ENCODE results near the gene OPALIN.

Gene OPALIN

DNA sequence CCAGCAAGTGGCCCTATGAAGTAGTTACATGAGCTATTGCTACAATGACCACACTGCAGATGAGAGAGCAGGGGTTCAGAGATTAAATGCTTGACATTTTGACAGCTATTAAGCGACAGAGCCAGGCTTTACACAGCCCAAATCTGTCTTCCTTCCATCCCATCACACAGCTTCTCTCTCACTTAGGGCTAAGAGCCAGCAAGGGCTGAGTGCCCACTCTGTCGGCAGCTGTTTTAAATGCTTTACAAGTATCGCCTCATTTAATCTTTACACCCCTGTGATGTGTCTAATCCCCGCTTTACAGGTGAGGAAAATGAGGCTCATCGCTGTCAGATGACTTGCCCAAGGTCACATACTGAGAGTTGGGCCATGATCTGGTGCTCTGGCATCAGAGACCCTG, 15.2 kb upstream of the OPALIN start:
- DNase-seq (ENCODE audit: low spot score): no peak

DNA sequence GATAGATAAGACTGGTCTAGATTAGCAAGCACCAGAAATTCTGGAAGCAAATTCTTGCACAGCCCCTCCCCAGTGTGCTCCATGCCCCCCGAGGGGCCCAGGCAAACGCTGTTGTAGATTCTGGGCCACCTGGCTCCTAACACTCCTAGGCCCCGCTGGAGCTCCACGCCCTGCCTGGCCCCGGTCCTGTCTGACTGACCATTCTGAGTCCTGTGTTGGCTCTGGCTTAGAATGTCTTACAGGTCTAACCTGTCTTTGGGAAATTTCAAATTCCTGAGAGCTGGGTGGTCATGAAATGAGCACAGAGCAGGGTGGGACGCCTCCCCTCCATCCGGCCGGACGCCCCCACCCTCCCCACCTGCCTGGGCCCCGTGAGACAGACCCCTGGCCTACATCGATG, 12.6 kb upstream of the OPALIN start:
- DNase-seq (ENCODE audit: low spot score): no peak

DNA sequence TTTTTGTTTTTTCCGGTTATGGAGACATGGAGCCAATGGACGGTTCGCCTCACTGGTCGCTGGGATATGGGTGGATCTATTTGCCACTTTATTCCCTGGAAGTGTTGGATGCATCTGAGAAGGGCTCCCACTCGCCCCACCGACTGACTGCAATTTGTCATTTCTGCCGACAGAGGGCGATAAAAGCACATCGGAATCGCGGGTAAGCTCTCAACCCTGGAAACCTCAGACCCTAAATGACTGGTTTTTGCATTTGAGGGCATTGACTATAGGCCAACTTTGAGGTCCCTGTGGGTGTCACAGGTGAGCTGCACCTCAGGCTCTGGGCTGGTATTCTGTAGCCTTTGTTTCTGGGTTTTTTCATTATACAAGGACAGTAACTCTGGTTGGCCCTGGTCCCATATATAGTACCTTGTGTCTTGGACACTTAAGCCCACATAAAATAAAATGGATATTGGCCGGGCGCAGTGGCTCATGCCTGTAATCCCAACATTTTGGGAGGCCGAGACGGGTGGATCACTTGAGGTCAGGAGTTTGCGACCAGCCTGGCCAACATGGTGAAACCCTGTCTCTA, 11.9 kb upstream of the OPALIN start:
- peak; percentile 60 for DNase-seq (ENCODE audit: low spot score)

DNA sequence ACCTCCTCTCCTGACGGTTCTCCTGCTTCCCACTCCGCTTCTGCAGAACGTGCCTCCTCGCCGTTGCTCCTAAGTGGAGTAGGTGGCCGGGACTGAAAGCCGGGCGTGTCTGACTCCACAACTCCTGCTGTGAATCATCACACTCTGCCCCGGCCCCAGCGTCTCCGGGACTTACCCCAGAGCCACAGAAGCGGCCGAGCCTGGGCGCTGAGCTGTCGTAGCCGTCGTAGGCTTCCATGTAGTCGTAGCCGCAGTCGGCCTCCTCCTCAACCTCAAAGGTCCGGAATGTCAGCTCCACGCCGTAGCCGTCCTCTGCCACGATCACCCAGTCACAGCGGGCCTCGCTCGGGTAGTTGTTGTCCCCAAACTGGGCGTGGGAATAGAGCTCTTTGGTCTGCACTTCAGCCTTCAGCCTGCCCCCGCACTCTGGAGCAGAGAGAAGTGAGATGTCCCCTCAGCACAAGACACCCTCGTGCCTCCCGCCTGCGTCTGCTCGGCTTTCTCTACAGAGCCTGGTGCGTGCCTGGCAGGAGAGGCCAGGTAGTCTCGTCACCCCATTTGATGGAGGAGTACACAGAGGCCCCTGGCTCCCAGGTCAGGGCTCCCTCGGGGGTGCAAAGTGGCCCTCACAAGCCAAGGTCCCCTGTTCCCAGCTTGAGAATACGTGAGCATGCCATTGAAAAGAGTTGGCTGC, 11.2 kb upstream of the OPALIN start:
- no peak for DNase-seq (ENCODE audit: low spot score)

DNA sequence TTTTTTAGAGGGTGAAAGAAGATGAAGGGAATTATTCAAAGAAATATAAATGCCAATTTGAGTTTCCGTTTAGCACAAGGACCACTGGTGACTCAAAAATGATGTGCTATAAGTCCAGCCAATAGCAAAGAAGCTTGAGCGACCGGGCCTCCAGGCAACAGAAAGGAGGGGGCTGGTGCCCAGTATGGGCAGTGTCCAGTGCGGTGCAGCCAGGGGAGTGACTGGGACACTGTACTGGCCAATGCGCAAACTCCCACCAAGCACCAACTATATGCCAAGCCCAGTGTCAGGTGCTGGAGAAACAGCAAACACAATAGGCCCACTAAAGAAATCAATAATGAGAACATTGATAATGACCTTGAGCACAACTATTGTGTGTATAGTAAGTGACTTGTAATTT, 10.2 kb upstream of the OPALIN start:
- no peak for DNase-seq (ENCODE audit: low spot score)

DNA sequence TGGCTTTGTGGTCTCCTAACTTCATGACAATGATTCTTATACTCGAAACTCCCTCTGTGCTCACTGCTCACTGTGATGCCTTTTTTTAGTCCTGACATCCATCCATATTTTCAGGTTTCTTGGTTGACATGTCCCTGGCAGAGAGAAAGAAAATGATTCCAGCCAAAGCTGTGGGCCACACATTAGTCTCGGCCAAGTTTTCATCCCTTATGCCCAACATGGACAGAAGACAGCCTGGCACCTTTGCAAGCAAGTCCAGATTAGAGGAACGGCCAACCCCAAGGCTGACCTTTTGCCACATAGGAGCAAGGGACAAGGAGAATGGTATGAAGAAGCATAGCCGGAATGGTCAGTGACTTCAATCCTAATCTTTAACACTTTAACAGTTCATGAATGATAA, 8.7 kb upstream of the OPALIN start:
- DNase-seq (ENCODE audit: low spot score): no peak

DNA sequence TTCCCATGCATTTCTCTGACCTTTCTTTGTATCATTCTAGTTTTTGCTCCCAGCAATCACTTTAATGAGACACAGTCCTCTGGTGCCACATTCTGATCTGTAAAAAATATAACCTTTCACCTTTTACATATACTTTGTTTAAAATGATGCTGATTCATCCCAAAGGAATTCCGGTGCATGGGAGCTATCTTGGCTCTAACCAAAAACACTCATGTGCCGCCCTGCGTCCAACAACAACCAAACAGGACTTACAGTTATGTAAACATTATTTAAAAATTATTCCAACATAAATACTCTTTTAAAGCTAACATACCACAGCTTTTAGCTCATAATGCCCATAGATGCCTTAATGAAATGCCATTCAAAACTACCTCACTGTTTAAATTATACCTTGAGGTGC, 7.7 kb upstream of the OPALIN start:
- DNase-seq (ENCODE audit: low spot score): no peak

DNA sequence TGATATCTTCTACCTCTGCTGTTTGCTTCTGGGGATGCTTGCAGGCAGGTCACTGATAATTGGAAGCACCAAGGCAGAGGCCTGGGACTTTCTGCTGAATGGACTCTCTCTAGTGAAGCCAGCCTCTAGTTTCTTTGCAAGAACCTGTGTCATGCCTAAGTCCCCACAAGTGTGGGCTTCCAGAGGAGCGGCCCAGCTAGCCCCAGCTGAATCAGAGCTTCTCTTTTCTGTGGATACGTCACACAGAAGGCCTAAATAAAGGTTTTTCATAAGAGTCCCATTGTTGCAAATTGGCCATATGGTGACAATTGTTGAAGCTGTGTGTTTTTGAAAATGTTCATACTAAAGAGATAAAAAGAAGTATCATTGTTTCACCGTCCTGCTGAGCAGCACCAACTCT, 6.8 kb upstream of the OPALIN start:
- no peak for DNase-seq (ENCODE audit: low spot score)

DNA sequence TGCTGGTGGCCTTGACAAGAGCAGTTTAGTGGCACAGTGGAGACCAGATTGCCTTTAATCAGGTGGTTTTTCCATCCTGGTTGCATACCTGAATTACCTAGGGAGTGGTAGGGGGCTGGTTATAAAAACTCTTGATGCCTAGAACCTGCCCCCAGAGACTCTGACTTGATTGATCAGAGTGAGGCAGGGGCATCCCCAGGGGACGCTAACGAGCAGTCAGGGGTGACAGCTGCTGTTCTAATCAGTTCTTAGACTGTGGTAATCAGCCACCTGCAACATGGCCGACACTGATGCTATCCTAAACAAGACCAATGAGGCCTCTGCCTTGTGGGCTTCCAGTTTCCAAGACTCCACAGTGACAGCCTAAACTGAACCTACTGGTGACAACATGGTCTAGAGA, 2.0 kb upstream of the OPALIN start:
- no peak for DNase-seq (ENCODE audit: low spot score)

DNA sequence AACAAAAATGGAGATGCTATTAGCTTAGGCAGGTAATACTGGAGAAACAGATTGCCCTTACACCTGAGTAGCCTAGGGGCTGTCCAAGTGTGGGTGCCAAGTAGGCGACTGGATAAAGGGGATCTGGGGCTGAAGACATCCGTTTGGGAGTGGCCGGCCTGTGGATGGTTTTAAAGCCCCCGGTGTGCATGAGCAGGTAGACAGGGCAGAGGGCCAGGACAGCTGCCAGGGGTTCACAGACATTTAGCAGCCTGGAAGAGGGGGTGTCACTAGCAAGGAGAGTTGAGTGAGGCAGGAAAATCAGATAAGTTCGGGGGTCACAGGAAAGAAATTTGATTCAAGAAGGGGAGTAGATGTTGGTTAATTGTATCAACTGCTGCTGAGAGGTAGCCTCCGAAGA, 1.5 kb upstream of the OPALIN start:
- no peak for DNase-seq (ENCODE audit: low spot score)

DNA sequence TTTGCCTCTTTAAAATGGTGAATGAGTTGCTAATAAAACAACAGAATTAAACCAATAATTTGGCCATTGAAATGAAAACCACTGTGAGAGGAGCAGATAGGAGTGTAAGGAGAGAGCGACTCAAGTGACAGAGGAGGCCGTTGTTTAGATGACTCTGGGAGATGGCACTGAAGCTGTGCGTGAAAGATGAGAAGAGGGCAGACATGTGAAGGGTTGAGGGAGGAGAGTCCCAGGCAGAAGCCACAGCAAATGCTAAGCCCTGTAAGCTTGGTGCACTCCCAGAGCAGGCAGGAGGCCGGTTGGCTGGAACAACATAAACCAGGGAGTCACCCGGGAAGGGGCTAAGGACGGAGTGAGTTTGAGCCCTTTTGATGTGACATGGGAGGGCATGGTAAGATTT, 814 bp upstream of the OPALIN start:
- DNase-seq (ENCODE audit: low spot score): no peak

DNA sequence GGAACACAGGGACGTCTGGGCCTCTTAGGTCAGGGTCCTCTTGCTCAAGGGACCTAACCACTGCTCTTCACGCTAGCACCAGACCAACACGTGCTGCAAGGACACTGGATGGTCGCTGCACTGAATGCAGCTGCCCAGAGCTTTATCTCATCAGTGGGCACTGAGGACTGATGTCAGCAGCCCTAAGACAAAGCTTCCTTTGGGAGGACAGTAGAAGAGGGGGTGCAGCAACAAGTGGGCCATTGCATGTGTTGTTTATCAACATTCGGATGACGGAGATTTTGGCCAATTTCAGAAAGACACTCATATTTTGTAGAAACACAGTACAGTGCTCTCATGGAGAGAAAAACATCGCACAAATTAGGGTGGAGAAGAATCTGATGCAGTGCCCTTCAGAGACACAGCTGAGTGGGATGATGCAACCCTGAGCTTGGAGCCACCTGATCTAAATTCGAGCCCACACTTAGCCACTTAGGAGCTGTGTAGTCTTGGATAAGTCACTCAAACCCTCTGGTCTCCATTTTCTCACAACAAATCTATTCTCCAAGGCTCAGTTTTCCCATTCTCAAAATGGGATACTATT, 1.7 kb downstream of the OPALIN start:
- DNase-seq (ENCODE audit: low spot score): no peak

DNA sequence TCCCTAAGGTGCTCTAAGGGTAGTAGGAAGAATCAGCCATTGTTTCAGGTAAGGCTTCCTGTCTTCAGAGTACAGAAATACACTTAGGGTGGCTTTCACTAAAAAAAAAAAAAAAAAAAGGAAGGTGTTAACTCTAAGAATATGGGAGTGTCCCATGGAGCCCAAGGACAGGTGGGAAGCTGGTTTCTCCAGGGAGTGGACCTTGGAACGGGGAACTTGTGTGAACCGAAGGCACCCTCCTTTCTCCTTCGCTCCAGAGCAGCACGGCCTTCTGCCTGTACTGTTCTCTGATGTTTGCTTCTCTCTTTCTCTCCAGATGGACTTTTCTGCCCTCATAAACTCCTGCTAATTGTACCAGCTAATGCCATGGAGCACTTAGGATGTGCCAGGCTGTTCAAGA, 6.2 kb downstream of the OPALIN start:
- no peak for DNase-seq (ENCODE audit: low spot score)

DNA sequence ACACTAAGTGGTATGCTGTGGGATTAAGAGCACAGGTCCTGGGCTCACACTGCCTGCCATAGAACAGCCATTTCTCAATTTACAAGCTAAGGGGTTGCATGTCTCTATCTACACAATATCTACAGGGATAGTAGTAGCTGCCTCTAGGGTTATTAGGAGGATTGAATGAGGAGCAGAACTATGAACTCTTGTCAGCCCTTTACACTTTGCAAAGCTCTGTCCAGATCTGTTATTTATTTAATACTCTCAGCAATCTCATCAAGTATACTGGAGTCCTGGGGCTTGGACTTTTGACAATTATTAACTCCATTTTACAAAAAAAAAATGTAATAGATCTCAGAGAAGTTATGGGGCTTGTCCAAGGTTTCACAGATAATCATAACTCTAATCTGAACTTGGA, 6.8 kb downstream of the OPALIN start:
- DNase-seq (ENCODE audit: low spot score): no peak

DNA sequence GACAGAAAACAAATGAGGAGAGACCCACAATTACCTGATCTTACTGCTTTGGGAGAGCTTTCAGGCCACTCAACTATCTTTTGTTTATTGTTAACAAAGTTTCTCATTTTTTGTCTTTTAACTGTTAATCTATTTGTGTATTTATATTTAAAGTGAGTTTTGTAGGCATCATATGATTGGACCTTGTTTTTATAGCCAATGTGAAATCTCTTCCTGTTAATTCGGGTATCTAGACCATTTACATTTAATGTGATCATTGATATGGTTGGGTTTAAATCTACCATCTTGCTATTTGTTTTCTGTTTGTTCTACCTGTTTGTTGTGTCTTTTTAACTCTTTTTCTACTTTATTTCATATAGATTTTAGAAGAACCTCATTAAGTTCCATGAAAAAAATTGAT, 12.5 kb downstream of the OPALIN start:
- no peak for DNase-seq (ENCODE audit: low spot score)

DNA sequence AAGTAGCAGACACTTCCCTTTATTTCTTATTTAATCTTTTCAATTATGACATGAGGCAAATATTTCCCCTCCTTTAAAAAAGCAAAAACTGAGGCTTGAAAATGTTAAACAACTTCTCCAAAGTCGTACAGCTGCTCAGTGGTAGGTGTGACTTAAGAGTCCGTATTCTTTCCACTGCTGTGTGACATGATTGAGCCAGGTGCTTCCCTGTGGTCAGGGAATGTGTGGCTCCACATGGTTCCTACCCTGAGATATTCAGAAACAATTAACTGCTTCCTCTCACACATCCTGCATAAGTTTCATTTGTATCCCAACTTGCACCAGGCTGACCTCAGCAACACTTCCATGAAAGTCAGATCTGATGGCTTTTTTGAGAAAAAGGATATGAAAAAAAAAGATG, 13.6 kb downstream of the OPALIN start:
- DNase-seq (ENCODE audit: low spot score): no peak

DNA sequence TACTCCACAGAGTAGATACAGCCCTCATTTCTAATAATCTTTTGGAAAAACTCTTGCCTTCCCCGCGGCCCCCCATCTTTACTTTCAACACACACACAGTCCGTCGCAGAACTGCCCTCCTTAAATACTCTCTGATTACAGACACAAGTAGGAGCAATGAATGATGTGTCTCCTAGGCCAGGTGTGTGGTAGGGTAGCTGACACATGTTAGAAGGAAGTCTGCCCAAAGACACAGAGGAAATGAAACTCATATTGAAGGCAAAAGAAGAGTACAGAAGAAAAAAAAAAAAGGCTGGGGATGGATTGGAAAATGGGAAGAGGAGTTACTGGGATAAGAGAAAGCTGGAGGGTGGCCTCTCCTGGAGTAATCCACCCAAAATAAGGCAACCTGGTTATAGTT, 14.6 kb downstream of the OPALIN start:
- DNase-seq (ENCODE audit: low spot score): no peak

DNA sequence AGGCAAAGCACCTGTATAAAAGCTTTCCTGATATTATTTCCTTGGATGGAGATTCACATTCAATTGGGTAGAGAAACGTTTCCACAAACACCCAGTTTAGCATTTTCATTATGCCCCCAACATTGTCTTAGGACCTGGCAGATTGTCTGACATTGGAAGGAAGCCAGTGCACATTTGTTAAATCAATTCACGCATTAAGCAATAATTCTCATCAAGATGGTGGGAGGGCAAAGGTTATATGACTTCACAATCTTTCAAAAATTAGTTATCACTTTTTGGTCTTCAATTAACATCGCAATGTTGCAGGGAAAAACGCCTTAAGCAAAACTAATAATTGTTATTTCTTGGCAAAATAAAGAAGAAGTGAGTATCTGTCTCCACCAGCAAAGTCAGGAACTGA, 16.4 kb downstream of the OPALIN start:
- DNase-seq (ENCODE audit: low spot score): no peak

DNA sequence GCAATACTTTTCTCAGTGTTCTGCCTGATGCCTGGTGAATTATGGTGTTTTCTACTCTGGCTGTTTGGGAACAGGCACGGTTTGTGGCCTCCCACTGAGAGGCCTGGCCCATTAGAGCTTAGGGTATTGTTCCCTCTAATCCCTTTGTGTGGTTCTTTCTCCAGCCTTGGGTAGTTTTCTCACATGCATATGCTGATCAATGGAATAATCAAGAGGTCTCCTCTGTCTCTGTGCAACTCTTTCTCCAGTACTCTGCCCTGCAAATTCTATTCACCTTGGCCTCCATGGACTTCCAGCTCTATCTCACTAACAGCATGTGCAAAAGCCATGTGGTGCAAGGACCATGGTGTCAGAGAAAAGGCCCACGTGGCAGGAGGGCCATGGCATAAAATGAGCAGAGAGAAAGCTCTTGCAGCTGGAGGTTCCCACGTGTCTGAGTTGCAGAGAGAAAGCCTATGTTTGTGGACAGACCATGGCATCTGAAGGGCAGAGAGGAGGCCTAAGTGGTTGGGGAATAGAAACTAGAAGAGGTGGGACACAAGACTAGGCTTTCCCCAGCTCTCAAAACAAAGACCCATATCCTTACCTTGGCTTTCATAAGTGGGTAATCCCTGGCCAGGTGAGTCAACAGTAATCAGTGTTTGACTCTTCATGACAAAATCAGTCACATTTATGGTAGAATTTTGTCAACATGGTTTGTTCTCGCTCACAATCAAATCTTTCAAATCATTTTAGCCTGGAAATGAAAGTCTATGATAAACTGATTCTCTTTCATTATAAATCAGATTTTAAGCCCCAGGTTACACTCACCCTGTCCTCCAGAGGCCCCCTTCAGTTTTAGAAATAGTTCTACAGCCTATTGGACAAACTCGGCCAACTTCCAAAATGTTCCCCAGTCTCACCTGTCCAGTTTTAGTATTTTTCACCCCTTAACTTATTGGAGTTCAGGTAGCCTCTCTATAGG, 17.3 kb downstream of the OPALIN start:
- DNase-seq (ENCODE audit: low spot score): no peak

DNA sequence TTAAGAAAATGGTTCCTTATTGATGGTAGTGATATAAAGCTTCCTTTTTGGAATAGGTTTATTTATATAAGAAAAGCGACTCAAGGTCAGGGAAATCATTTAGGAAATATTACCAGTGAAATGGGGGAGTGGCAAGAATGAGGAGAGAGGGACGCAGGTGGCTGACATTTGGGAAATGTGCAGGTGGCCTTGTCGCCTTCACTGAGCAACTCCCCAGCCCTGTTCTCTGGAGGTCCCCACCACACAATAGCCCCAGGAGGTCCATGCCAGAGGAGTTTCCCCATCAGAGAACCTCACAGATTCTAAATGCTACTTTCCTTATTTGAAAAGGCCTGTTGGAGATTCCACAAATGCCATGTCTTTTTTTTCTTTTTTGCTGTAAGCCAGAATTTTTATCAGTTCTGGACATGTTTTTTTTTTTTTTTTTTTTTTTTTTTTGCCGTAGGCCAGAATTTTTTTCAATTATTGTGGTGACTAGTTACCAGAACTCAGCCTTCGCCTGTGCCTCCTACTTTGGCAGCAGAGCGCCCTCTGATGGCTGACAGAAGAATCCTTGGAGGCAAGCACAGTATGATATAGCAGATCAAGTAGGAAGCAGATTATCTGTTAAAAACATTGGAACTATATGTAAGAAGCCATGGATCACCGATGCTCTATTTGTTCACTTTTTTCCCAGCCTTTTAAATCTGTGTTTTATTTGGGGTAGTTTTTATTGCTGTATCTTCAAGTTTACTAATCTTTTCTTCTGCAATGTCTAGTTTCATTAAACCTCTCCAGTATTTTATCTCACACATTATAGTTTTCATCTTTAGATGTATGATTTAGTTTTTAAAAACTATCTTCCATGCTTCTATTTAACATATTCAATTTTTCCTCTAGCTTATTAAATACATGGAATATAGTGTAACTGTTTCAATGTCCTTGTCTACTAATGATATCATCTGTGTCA, 18.6 kb downstream of the OPALIN start:
- DNase-seq (ENCODE audit: low spot score): peak; percentile 35

DNA sequence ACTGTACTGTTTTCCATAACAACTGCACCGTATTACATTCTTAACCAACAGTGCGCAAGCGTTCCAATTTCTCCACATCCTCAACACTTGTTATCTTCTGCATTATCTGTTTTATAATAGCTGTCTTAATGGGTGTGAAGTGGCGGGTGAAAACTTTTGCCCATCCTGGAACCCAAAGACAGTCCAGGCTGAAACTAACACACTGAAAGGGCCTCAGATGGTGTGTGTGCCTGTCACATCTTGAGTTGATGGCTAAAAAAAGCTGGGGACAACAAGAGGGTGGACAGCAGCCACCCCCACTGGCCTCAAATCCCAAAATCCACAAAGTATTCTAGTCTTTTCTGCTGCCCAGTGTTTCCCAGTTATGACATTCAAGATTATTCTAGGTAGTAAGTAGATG, 19.4 kb downstream of the OPALIN start:
- DNase-seq (ENCODE audit: low spot score): no peak

All from hematopoietic multipotent progenitor cell treated with erythropoietin and hydrocortisone succinate and interleukin-3 and kit ligand, for 15 days (in vitro differentiated cells).